Measurements from ENCODE around the gene NUDCD3.

DNA sequence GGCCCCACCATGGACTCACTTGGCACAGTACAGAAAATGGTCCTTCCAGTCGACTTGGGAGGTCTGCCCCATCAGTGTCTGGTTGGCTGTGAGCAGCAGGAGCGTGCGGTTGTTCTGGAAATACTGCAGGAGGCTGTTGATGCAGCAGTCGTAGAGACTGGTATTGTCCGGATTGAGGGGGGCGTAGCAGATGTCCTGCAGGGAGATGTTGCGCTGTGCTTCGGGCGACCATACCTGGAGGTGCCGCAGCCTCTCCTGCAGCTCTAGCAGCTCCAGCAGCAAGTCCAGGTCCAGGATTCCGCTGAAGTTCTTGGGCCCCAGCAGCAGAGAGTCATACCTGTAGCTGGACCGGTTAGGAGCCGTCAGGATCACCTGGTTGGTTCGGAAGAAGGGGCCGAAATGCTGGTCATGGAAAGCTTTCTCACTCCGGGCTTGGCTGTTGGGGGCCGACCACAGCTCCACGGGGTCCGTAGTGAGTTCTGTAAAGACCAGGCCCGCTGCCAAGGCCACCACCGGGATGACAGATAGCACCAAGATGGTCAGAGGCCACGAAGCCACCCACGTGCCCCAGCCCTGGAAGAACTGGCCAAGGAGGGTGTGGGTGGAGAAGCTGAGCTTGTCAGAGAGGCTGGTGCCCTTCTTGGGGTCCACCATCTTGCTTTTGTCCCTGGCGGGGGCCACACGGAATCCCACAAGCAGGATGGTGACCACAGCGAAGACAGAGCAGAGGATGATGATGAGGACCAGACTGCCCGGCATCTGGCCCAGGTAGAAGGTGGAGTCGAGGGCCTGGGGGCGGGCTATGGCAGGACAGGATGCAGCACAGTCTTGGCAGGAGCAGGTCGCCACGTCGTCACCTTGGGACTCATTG, 48.6 kb upstream of the NUDCD3 start:
- TF ChIP-seq, protein P1, sequence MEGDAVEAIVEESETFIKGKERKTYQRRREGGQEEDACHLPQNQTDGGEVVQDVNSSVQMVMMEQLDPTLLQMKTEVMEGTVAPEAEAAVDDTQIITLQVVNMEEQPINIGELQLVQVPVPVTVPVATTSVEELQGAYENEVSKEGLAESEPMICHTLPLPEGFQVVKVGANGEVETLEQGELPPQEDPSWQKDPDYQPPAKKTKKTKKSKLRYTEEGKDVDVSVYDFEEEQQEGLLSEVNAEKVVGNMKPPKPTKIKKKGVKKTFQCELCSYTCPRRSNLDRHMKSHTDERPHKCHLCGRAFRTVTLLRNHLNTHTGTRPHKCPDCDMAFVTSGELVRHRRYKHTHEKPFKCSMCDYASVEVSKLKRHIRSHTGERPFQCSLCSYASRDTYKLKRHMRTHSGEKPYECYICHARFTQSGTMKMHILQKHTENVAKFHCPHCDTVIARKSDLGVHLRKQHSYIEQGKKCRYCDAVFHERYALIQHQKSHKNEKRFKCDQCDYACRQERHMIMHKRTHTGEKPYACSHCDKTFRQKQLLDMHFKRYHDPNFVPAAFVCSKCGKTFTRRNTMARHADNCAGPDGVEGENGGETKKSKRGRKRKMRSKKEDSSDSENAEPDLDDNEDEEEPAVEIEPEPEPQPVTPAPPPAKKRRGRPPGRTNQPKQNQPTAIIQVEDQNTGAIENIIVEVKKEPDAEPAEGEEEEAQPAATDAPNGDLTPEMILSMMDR (optimal IDR thresholded peaks at IDR 0.05 in 1 of 3, IDR thresholded peaks at IDR 0.05 in 1 of 3, conservative IDR thresholded peaks at IDR 0.05 in 1 of 3; ENCODE audit: extremely low read depth in 1 of 3, insufficient read depth in 2 of 3, low read length in 3 of 3): no peak
- no peak for TF ChIP-seq EZH2 (IDR thresholded peaks at IDR 0.05; ENCODE audit: low read length)
